Measurements from ENCODE around the gene ZNF367.

DNA sequence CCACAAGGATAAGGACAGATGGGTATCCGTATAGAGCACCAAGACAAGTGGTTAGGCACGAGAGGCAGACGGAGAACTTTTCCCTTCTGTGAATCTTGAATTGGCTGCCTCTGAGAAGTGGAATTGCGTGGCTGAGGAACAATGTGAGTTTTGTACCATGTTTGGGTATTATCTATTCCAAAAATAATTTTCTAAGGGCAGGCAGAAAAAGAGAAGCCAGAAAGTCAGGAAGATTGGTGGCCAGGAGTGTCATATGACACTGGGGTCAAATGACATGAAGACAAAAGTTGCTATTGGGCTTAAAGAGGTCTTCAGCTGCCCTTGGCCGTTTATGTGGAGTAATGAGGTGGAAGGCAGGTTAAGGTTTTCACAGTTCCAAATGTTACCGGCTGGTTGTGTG lies 46.3 kb upstream of the ZNF367 start:
- TF ChIP-seq TAF1 (IDR thresholded peaks at IDR 0.05; ENCODE audit: low read depth): no peak
- TF ChIP-seq, protein P1, sequence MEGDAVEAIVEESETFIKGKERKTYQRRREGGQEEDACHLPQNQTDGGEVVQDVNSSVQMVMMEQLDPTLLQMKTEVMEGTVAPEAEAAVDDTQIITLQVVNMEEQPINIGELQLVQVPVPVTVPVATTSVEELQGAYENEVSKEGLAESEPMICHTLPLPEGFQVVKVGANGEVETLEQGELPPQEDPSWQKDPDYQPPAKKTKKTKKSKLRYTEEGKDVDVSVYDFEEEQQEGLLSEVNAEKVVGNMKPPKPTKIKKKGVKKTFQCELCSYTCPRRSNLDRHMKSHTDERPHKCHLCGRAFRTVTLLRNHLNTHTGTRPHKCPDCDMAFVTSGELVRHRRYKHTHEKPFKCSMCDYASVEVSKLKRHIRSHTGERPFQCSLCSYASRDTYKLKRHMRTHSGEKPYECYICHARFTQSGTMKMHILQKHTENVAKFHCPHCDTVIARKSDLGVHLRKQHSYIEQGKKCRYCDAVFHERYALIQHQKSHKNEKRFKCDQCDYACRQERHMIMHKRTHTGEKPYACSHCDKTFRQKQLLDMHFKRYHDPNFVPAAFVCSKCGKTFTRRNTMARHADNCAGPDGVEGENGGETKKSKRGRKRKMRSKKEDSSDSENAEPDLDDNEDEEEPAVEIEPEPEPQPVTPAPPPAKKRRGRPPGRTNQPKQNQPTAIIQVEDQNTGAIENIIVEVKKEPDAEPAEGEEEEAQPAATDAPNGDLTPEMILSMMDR (IDR thresholded peaks at IDR 0.05; ENCODE audit: poor library complexity, severe bottlenecking): no peak
- TF ChIP-seq RAD21 (conservative IDR thresholded peaks at IDR 0.05): no peak
